Kidney epithelial cell (primary cell): ENCODE results near the gene TEX48. TPM values are rescaled to one million over a fixed set of nuclear protein-coding genes. Genes with fewer than 3 reads are reported as not detected.
A peak's percentile ranks its signal among the peaks of the same experiment; 100 is the strongest.

ENCODE experiments used
- DNase-seq: peaks from one replicate; pipeline ENCODE4 v3.0.0-alpha.2; 2010; ENCODE audit warnings: low read depth
- H3K27me3 ChIP-seq: 2 replicates; pipeline ENCODE4 v1.6.0; 2011; ENCODE audit warnings: low read length; ENCODE audit not compliant: control insufficient read depth, insufficient read depth
- H3K36me3 ChIP-seq: 2 replicates; pipeline ENCODE4 v1.5.1; 2011; ENCODE audit warnings: low read length; ENCODE audit not compliant: control insufficient read depth, insufficient read depth
- H3K4me3 ChIP-seq: 2 replicates; pipeline ENCODE4 v1.5.1; 2011; ENCODE audit warnings: low read depth, mild to moderate bottlenecking, control low read depth, low read length
- total RNA-seq: library from RNA; depleted of rRNA; stranded (reverse); fragments of >200 nt; gene quantifications from 2 replicates; pipeline ENCODE4 v1.2.3, GENCODE V29; 2015
- TF ChIP-seq, protein P1 (sequence below): IDR thresholded peaks from 2 replicates; pipeline ENCODE4 v1.5.1; 2011; ENCODE audit warnings: mild to moderate bottlenecking, moderate library complexity, low read length, control low read depth, inconsistent platforms; ENCODE audit not compliant: insufficient read depth, poor library complexity, severe bottlenecking

TEX48 gene, protein sequence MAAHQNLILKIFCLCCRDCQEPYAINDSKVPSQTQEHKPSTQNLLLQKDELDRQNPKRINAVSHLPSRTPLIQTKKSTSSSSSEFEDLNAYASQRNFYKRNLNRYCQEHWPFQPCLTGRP
- total RNA-seq: not detected in 2 replicates

DNA sequence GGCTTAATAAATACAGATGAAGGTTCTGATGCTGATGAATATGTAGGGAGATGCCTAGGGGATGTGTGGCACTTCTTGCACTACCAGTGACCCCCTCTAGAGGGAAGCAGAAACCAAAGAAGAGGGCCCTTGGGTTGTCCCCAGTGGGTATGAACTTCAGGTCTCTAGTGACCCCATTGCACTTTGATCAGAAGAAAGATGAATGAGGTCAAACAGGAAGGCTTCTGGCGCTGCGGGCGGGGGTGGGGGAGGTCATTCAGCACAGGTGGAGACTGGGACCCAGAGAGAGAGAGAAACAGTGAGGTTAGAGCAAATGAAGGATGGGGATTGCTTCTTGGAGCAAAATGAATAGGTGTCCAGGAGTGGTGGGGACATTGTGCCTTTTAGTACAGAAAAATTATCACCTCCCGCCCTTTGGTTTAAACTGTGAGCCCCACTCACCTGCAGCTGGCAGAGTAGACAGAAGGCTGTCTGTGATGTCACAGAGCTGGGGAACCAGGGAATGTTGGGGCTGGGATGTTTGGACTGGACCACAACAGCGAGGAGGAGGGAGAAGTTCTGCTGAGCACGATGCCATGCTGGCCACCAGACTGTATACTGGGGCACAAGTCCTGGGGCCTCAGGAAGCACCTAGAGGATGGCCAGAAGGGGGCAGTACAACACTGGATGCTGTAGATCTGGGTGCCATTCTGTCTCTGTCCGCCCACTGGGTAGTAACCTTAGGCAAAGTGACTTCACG, at the start of gene TEX48:
Gene TEX48, minus strand, starts transcription at position 599 of the 739 bp plus-strand sequence. CDS start 10,469 bp downstream, outside the sequence.
- TF ChIP-seq, protein P1, sequence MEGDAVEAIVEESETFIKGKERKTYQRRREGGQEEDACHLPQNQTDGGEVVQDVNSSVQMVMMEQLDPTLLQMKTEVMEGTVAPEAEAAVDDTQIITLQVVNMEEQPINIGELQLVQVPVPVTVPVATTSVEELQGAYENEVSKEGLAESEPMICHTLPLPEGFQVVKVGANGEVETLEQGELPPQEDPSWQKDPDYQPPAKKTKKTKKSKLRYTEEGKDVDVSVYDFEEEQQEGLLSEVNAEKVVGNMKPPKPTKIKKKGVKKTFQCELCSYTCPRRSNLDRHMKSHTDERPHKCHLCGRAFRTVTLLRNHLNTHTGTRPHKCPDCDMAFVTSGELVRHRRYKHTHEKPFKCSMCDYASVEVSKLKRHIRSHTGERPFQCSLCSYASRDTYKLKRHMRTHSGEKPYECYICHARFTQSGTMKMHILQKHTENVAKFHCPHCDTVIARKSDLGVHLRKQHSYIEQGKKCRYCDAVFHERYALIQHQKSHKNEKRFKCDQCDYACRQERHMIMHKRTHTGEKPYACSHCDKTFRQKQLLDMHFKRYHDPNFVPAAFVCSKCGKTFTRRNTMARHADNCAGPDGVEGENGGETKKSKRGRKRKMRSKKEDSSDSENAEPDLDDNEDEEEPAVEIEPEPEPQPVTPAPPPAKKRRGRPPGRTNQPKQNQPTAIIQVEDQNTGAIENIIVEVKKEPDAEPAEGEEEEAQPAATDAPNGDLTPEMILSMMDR: peak; percentile 84
- DNase-seq: no peak
- Histone ChIP-seq H3K27me3 (no peaks in the 10 kb centered on the region), H3K36me3 (no peaks in the 10 kb centered on the region), H3K4me3 (no peak within 1 kb of the TSS)

DNA sequence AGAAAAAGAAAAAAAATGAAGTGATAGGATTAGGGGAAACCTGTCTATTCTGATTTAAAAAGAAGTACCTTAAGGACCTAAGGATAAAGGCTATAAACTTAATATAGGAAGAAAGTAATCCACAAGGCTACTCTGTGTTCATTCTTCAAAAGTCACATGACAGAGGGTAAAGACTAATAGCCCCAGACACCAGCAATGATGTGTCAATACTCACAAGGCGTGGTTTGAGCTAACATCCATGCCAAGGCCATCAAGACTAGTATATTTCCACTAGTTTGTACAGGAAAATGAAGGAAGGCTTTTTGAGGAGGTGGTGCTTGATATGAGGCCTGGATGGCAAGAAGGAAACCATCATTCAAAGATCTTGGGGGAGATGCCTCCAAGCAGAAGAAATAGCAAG, 49.7 kb upstream of the TEX48 start:
- no peaks in the 10 kb centered on the region for H3K36me3 ChIP-seq
- TF ChIP-seq, protein P1: no peak
- no peak for DNase-seq
- H3K27me3 ChIP-seq: no peaks in the 10 kb centered on the region
- H3K4me3 ChIP-seq: no peak overlapping the region

DNA sequence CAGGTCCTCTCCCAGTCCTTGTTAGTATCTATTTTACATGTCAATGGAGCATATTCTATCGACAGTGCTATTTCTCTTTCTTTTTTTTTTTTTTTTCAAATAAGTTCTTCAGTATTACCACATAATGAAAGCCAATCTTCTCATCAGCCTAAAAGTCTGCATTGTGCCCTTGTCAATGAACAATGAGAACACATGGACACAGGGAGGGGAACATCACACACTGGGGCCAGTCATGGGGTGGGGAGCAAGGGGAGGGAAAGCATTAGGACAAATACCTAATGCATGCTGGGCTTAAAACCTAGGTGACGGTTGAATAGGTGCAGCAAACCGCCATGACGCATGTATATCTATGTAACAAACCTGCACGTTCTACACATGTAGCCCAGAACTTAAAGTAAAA, 47.7 kb upstream of the TEX48 start:
- Histone ChIP-seq H3K4me3 (no peak overlapping the region), H3K36me3 (no peaks in the 10 kb centered on the region), H3K27me3 (no peaks in the 10 kb centered on the region)
- TF ChIP-seq, protein P1: no peak
- DNase-seq: no peak

DNA sequence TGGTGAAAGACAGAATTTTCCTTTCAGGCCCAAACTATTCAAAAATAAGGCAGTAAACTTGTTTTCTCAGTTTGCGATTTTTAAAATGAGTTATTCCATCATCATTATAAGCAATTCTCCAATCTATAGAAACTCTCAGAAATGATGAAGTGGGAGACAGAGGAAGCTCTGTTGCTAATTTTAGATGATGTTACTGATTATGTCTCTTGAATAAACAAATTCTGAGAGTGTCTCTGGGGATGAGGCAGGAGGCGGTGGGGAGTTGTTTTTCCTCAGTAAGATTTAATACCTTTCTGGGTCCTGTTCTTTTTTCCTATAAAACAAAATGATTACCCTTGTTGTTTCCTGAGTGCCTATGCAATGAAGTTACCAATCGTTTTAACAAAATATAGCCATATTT, 43.9 kb upstream of the TEX48 start:
- Histone ChIP-seq H3K36me3 (no peaks in the 10 kb centered on the region), H3K4me3 (no peak overlapping the region), H3K27me3 (no peaks in the 10 kb centered on the region)
- TF ChIP-seq, protein P1: no peak
- no peak for DNase-seq

DNA sequence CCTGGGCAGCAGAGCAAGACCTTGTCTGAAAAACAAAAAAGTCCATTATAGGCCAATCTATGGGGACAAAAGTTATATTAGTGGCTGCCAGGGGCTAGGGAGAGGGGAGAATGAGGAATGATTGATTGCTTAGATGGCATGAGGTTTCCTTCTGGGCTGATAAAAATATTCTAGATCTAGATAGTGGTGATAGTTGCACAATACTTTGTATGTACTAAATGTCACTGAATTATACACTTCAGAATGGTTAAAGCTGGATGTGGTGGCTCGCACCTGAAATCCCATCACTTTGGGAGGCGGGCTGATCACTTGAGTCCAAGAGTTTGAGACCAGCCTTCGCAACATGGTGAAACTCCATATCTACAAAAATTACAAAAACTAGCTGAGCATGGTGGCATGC, 42.8 kb upstream of the TEX48 start:
- DNase-seq: no peak
- Histone ChIP-seq H3K4me3 (no peak overlapping the region), H3K27me3 (no peaks in the 10 kb centered on the region), H3K36me3 (no peaks in the 10 kb centered on the region)
- TF ChIP-seq, protein P1: no peak

DNA sequence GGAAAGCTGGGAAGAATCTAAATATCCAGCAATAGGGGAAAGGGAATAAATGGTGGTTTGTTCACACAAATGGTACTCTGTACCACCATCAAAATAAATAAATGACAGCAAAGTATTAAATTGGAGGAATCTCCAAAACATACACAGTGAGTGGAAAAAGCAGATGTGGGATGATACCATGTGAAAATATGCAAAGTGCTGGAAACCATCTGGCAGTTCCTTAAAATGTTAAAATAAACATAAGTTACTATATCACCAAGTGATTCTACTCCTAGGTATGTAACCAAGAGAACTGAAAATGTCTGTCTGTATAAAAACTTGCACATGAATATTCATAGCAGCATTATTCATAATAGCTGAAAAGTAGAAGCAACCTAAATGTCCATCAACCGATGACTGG, 41.9 kb upstream of the TEX48 start:
- H3K36me3 ChIP-seq: no peaks in the 10 kb centered on the region
- DNase-seq: no peak
- TF ChIP-seq, protein P1: no peak
- no peak overlapping the region for H3K4me3 ChIP-seq
- no peaks in the 10 kb centered on the region for H3K27me3 ChIP-seq
